Stimulated activated CD8-positive, alpha-beta memory T cell treated with anti-CD3 and anti-CD28 coated beads, Interleukin-15, amount 100 ng/mL, for 48 hours (primary cell): ENCODE measurements around the gene CASP7.

ENCODE experiments used
- DNase-seq, 2 donors: peaks; one replicate each; pipeline ENCODE4 v3.0.0-alpha.2; 2020; ENCODE audit warnings: low read depth in 2 of 2

Gene CASP7

GRCh38 chr10:113712024-113712423 is 32.3 kb downstream of the CASP7 start:
- DNase-seq = no peak

GRCh38 chr10:113712755-113713639 is 33.3 kb downstream of the CASP7 start:
- no peak for DNase-seq

GRCh38 chr10:113713640-113713982 is 33.9 kb downstream of the CASP7 start:
- DNase-seq = no peak

- no peak for DNase-seq
Measured at GRCh38 chr10:113716109-113716910, 36.6 kb downstream of the CASP7 start.

- DNase-seq = no peak
Measured at GRCh38 chr10:113718969-113719822, 39.5 kb downstream of the CASP7 start.

- no peak for DNase-seq
Measured at GRCh38 chr10:113720386-113720785, 40.7 kb downstream of the CASP7 start.

GRCh38 chr10:113732160-113732881 is 52.6 kb downstream of the CASP7 start:
- no peak for DNase-seq

- DNase-seq = no peak
Measured at GRCh38 chr10:113732966-113733365, 53.3 kb downstream of the CASP7 start.

- DNase-seq = no peak
Measured at GRCh38 chr10:113733635-113734034, 53.9 kb downstream of the CASP7 start.

- no peak for DNase-seq
Measured at GRCh38 chr10:113735913-113736312, 56.2 kb downstream of the CASP7 start.

- no peak for DNase-seq
Measured at GRCh38 chr10:113736576-113736975, 56.9 kb downstream of the CASP7 start.

- no peak for DNase-seq
Measured at GRCh38 chr10:113739031-113739430, 59.3 kb downstream of the CASP7 start.

- no peak for DNase-seq
Measured at GRCh38 chr10:113739577-113739976, 59.9 kb downstream of the CASP7 start.

GRCh38 chr10:113740850-113741249 is 61.1 kb downstream of the CASP7 start:
- no peak for DNase-seq

- DNase-seq = no peak
Measured at GRCh38 chr10:113742466-113742865, 62.8 kb downstream of the CASP7 start.

- no peak for DNase-seq
Measured at GRCh38 chr10:113743594-113743993, 63.9 kb downstream of the CASP7 start.

GRCh38 chr10:113745374-113745773 is 65.7 kb downstream of the CASP7 start:
- no peak for DNase-seq

- no peak for DNase-seq
Measured at GRCh38 chr10:113746217-113746957, 66.7 kb downstream of the CASP7 start.

- DNase-seq = no peak
Measured at GRCh38 chr10:113751181-113751732, 71.5 kb downstream of the CASP7 start, which contains the start of gene PLEKHS1. TSS of gene PLEKHS1 (plus strand) at chr10:113751682. CDS start at chr10:113755278, 3,596 bp downstream.

GRCh38 chr10:113752553-113752952 is 72.8 kb downstream of the CASP7 start:
- DNase-seq = no peak
